ENCODE data around the gene RTL10. TPM values are rescaled to one million over a fixed set of nuclear protein-coding genes. Genes with fewer than 3 reads are reported as not detected.

RTL10 gene
- total and polyA plus RNA-seq, 2 donors = 19.2 to 20.8 TPM

GRCh38 chr22:19868333-19868732 is 13.7 kb upstream of the RTL10 start:
- H3K4me1 ChIP-seq (ENCODE audit: control insufficient read depth in 2 of 2, insufficient read depth in 2 of 2, low read length in 2 of 2) = peaks cover 8 to 30% of the 10 kb centered on the region in 2 donors
- no peak for DNase-seq (ENCODE audit: low read depth in 6 of 9, low spot score in 9 of 9)
- H3K27me3 ChIP-seq (ENCODE audit: control insufficient read depth in 2 of 2, insufficient read depth in 1 of 2, low read length in 1 of 2) = no peaks in the 10 kb centered on the region
- H3K27ac ChIP-seq (ENCODE audit: low read depth in 1 of 2, low read length in 1 of 2) = no peak overlapping the region
- H3K9me3 ChIP-seq (ENCODE audit: control insufficient read depth in 2 of 2, insufficient read depth in 1 of 2, low read length in 1 of 2) = no peaks in the 10 kb centered on the region
- 95% methylated on average over 3 of the region's 3 CpGs for WGBS
- H3K36me3 ChIP-seq (ENCODE audit: control insufficient read depth in 2 of 2, insufficient read depth in 2 of 2, low read length in 1 of 2) = no peaks in the 10 kb centered on the region
- H3K4me3 ChIP-seq (ENCODE audit: low read length in 2 of 2) = no peak overlapping the region

- Histone ChIP-seq H3K36me3 (ENCODE audit: control insufficient read depth in 2 of 2, insufficient read depth in 2 of 2, low read length in 1 of 2) (no peaks in the 10 kb centered on the region), H3K27ac (ENCODE audit: low read depth in 1 of 2, low read length in 1 of 2) (no peak overlapping the region), H3K4me3 (ENCODE audit: low read length in 2 of 2) (no peak overlapping the region), H3K27me3 (ENCODE audit: control insufficient read depth in 2 of 2, insufficient read depth in 1 of 2, low read length in 1 of 2) (no peaks in the 10 kb centered on the region), H3K9me3 (ENCODE audit: control insufficient read depth in 2 of 2, insufficient read depth in 1 of 2, low read length in 1 of 2) (no peaks in the 10 kb centered on the region), H3K4me1 (ENCODE audit: control insufficient read depth in 2 of 2, insufficient read depth in 2 of 2, low read length in 2 of 2) (peaks cover 2 to 22% of the 10 kb centered on the region in 2 donors)
- DNase-seq (ENCODE audit: low read depth in 6 of 9, low spot score in 9 of 9) = no peak
- 97% methylated on average over 7 of the region's 7 CpGs for WGBS
These were observed 12.9 kb upstream of the RTL10 start for GRCh38 chr22:19867617-19868016.

- Histone ChIP-seq H3K27ac (ENCODE audit: low read depth in 1 of 2, low read length in 1 of 2) (no peak overlapping the region), H3K4me1 (ENCODE audit: control insufficient read depth in 2 of 2, insufficient read depth in 2 of 2, low read length in 2 of 2) (peaks cover 0 to 18% of the 10 kb centered on the region in 2 donors), H3K27me3 (ENCODE audit: control insufficient read depth in 2 of 2, insufficient read depth in 1 of 2, low read length in 1 of 2) (no peaks in the 10 kb centered on the region), H3K4me3 (ENCODE audit: low read length in 2 of 2) (no peak overlapping the region), H3K9me3 (ENCODE audit: control insufficient read depth in 2 of 2, insufficient read depth in 1 of 2, low read length in 1 of 2) (no peaks in the 10 kb centered on the region), H3K36me3 (ENCODE audit: control insufficient read depth in 2 of 2, insufficient read depth in 2 of 2, low read length in 1 of 2) (no peaks in the 10 kb centered on the region)
- no peak for DNase-seq (ENCODE audit: low read depth in 6 of 9, low spot score in 9 of 9)
- WGBS = 97% methylated on average over 3 of the region's 3 CpGs
These were observed 12.0 kb upstream of the RTL10 start for GRCh38 chr22:19866665-19867009.

DNA sequence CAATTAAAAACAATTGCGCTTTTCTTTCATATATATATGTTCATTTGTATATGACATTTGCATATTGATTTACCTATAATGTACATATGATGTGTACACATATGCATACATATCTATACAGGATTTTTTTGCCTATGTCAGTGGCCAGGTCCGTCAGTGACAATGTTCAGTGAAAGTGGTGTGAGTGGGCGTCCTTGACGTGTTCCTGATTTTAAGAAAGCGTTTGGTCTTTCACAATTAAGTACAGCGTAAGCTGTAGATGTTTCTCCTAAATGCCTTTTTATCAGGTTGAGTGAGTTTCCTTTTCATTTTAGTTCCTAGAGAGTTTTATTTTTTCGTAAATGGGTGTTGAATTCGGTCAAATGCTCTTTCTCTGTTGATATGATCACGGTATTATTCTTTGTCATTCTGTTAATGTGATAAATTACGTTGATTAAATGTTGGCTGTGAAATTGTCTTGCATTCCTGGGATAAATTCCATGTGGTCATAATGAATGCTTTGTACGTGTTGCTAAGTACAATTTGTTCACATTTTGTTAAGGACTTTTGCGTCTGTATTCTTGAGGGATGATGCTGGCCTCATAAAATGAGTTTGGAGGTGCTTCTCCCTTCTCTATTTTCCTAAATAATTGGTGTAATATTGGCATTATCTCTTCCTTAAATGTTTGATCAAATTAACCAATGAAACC is 10.6 kb upstream of the RTL10 start:
- 97% methylated on average over 12 of the region's 12 CpGs for WGBS
- no peak overlapping the region for H3K4me3 ChIP-seq (ENCODE audit: low read length in 2 of 2)
- H3K36me3 ChIP-seq (ENCODE audit: control insufficient read depth in 2 of 2, insufficient read depth in 2 of 2, low read length in 1 of 2) = peaks cover 0 to 4% of the 10 kb centered on the region in 2 donors
- no peaks in the 10 kb centered on the region for H3K9me3 ChIP-seq (ENCODE audit: control insufficient read depth in 2 of 2, insufficient read depth in 1 of 2, low read length in 1 of 2)
- no peak overlapping the region for H3K27ac ChIP-seq (ENCODE audit: low read depth in 1 of 2, low read length in 1 of 2)
- H3K4me1 ChIP-seq (ENCODE audit: control insufficient read depth in 2 of 2, insufficient read depth in 2 of 2, low read length in 2 of 2) = peaks cover 0 to 16% of the 10 kb centered on the region in 2 donors
- H3K27me3 ChIP-seq (ENCODE audit: control insufficient read depth in 2 of 2, insufficient read depth in 1 of 2, low read length in 1 of 2) = no peaks in the 10 kb centered on the region
- DNase-seq (ENCODE audit: low read depth in 6 of 9, low spot score in 9 of 9) = no peak

GRCh38 chr22:19864538-19865106 is 9.9 kb upstream of the RTL10 start:
- no peak overlapping the region for H3K27ac ChIP-seq (ENCODE audit: low read depth in 1 of 2, low read length in 1 of 2)
- H3K27me3 ChIP-seq (ENCODE audit: control insufficient read depth in 2 of 2, insufficient read depth in 1 of 2, low read length in 1 of 2) = no peaks in the 10 kb centered on the region
- DNase-seq (ENCODE audit: low read depth in 6 of 9, low spot score in 9 of 9) = no peak
- WGBS = 96% methylated on average over 5 of the region's 5 CpGs
- peaks cover 0 to 11% of the 10 kb centered on the region in 2 donors for H3K4me1 ChIP-seq (ENCODE audit: control insufficient read depth in 2 of 2, insufficient read depth in 2 of 2, low read length in 2 of 2)
- no peaks in the 10 kb centered on the region for H3K9me3 ChIP-seq (ENCODE audit: control insufficient read depth in 2 of 2, insufficient read depth in 1 of 2, low read length in 1 of 2)
- H3K4me3 ChIP-seq (ENCODE audit: low read length in 2 of 2) = no peak overlapping the region
- H3K36me3 ChIP-seq (ENCODE audit: control insufficient read depth in 2 of 2, insufficient read depth in 2 of 2, low read length in 1 of 2) = peaks cover 0 to 4% of the 10 kb centered on the region in 2 donors

- peaks cover 0 to 4% of the 10 kb centered on the region in 2 donors for H3K4me1 ChIP-seq (ENCODE audit: control insufficient read depth in 2 of 2, insufficient read depth in 2 of 2, low read length in 2 of 2)
- H3K27ac ChIP-seq (ENCODE audit: low read depth in 1 of 2, low read length in 1 of 2) = no peak overlapping the region
- no peaks in the 10 kb centered on the region for H3K27me3 ChIP-seq (ENCODE audit: control insufficient read depth in 2 of 2, insufficient read depth in 1 of 2, low read length in 1 of 2)
- H3K4me3 ChIP-seq (ENCODE audit: low read length in 2 of 2) = no peak overlapping the region
- WGBS = 97% methylated on average over 5 of the region's 5 CpGs
- peaks cover 0 to 4% of the 10 kb centered on the region in 2 donors for H3K36me3 ChIP-seq (ENCODE audit: control insufficient read depth in 2 of 2, insufficient read depth in 2 of 2, low read length in 1 of 2)
- no peak for DNase-seq (ENCODE audit: low read depth in 6 of 9, low spot score in 9 of 9)
- no peaks in the 10 kb centered on the region for H3K9me3 ChIP-seq (ENCODE audit: control insufficient read depth in 2 of 2, insufficient read depth in 1 of 2, low read length in 1 of 2)
These were observed 8.9 kb upstream of the RTL10 start for GRCh38 chr22:19863571-19863970.

DNA sequence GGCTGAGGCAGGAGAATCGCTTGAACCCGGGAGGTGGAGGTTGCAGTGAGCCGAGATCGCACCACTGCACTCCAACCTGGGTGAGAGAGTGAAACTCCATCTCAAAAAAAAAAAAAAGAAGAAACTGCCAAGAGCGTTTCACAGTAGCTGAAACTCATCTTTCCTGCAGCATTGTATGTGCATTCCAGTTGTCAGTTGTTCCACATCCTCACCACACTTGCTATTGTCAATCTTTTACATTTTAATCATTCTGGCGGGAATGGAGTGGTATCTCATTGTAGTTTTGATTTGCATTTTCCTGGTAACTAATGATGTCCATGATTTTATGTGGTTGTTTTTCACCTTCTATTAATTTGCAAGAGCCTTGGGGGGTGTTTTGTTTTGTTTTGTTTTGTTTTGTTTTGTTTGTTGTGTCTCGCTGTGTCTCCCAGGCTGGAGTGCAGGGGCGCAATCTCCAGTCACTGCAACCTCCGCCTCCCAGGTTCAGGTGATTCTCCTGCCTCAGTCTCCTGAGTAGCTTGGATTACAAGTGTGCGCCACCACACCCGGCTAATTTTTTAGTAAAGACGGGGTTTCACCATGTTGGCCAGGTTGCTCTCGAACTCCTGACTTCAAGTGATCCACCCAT is 8.1 kb upstream of the RTL10 start:
- Histone ChIP-seq H3K9me3 (ENCODE audit: control insufficient read depth in 2 of 2, insufficient read depth in 1 of 2, low read length in 1 of 2) (no peaks in the 10 kb centered on the region), H3K4me1 (ENCODE audit: control insufficient read depth in 2 of 2, insufficient read depth in 2 of 2, low read length in 2 of 2) (no peaks in the 10 kb centered on the region), H3K27ac (ENCODE audit: low read depth in 1 of 2, low read length in 1 of 2) (no peak overlapping the region), H3K4me3 (ENCODE audit: low read length in 2 of 2) (no peak overlapping the region), H3K27me3 (ENCODE audit: control insufficient read depth in 2 of 2, insufficient read depth in 1 of 2, low read length in 1 of 2) (no peaks in the 10 kb centered on the region), H3K36me3 (ENCODE audit: control insufficient read depth in 2 of 2, insufficient read depth in 2 of 2, low read length in 1 of 2) (peaks cover 0 to 4% of the 10 kb centered on the region in 2 donors)
- DNase-seq (ENCODE audit: low read depth in 6 of 9, low spot score in 9 of 9) = no peak
- 97% methylated on average over 13 of the region's 13 CpGs for WGBS

DNA sequence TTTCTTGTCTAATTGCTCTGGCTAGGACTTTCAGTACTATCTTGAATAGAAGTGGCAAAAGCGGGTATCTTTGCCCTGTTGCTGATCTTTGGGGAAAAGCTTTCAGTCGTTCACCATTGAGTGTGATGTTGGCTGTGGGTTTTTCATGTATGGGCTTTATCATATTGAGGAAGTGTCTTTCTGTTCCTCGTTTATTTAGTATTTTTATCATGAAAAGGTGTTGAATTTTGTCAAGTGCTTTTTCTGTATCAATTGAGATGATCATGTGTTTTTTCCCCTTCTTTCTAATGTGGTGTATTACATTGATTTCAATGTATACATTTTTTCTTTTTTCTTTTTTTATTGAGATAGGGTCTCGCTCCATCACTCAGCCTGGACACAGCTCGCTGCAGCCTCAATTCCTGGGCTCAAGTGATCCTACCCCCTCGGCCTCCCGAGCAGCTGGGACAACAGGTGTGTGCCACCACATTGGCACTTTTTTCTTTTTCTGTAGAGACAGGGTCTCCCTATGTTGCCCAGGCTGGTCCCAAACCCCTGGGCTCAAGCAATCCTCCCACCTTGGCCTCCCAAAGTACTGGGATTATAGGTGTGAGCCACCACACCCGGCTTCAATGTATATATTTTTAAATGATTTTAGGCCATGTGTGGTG is 5.3 kb upstream of the RTL10 start:
- Histone ChIP-seq H3K36me3 (ENCODE audit: control insufficient read depth in 2 of 2, insufficient read depth in 2 of 2, low read length in 1 of 2) (peaks cover 0 to 4% of the 10 kb centered on the region in 2 donors), H3K4me1 (ENCODE audit: control insufficient read depth in 2 of 2, insufficient read depth in 2 of 2, low read length in 2 of 2) (peaks cover 8 to 16% of the 10 kb centered on the region in 2 donors), H3K9me3 (ENCODE audit: control insufficient read depth in 2 of 2, insufficient read depth in 1 of 2, low read length in 1 of 2) (peaks cover 0 to 3% of the 10 kb centered on the region in 2 donors), H3K4me3 (ENCODE audit: low read length in 2 of 2) (no peak overlapping the region), H3K27me3 (ENCODE audit: control insufficient read depth in 2 of 2, insufficient read depth in 1 of 2, low read length in 1 of 2) (no peaks in the 10 kb centered on the region), H3K27ac (ENCODE audit: low read depth in 1 of 2, low read length in 1 of 2) (no peak overlapping the region)
- WGBS = 98% methylated on average over 8 of the region's 8 CpGs
- DNase-seq (ENCODE audit: low read depth in 6 of 9, low spot score in 9 of 9) = no peak

DNA sequence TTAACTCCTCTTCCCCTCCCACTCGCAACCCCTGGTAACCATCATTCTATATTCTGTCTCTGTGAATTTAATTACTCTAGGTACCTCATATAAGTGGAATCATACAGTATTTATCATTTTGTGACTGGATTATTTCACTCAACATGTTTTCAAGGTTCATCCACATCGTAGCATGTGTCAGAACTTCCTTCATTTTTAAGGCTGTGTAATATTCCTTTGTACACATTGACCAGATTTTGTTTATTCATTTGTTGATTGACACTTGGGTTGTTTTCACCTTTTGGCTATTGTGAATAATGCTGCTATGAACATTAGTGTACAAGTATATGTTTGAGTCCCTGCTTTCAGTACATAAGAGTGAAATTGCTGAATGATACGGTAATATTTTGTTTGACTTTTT is 2.7 kb upstream of the RTL10 start:
- DNase-seq (ENCODE audit: low read depth in 6 of 9, low spot score in 9 of 9) = no peak
- WGBS = 98% methylated on average over 3 of the region's 3 CpGs
- Histone ChIP-seq H3K27ac (ENCODE audit: low read depth in 1 of 2, low read length in 1 of 2) (no peak overlapping the region), H3K4me3 (ENCODE audit: low read length in 2 of 2) (no peak overlapping the region), H3K4me1 (ENCODE audit: control insufficient read depth in 2 of 2, insufficient read depth in 2 of 2, low read length in 2 of 2) (peaks cover 18 to 32% of the 10 kb centered on the region in 2 donors), H3K27me3 (ENCODE audit: control insufficient read depth in 2 of 2, insufficient read depth in 1 of 2, low read length in 1 of 2) (no peaks in the 10 kb centered on the region), H3K9me3 (ENCODE audit: control insufficient read depth in 2 of 2, insufficient read depth in 1 of 2, low read length in 1 of 2) (peaks cover 0 to 10% of the 10 kb centered on the region in 2 donors), H3K36me3 (ENCODE audit: control insufficient read depth in 2 of 2, insufficient read depth in 2 of 2, low read length in 1 of 2) (peaks cover 5 to 14% of the 10 kb centered on the region in 2 donors)

All from thymus (tissue), 11 donors.